WTC11 (cell line): ENCODE results near the gene ZMYND8. TPM values are rescaled to one million over a fixed set of nuclear protein-coding genes. Genes with fewer than 3 reads are reported as not detected.

Experiments used
- ATAC-seq: fragments of 200-7000 bp; cut with Tn5 transposase; 2 replicates; pipeline ENCODE4 v1.10.0; 2021; ENCODE audit warnings: mild to moderate bottlenecking, moderate library complexity
- CTCF ChIA-PET: fragments of 300-600 bp; sonication (Branson Sonifier 250); formaldehyde crosslinking; loops from one replicate; lab custom pipeline; 2021; ENCODE audit warnings: antibody characterized with exemption; lab: Charles Lee
- POLR2A ChIA-PET: fragments of 350-600 bp; sonication (Branson Sonifier 250); formaldehyde crosslinking; loops from one replicate; lab custom pipeline; 2021; ENCODE audit warnings: antibody characterized with exemption; lab: Charles Lee
- DNase-seq: peaks from one replicate; pipeline ENCODE4 v3.0.0; 2021; ENCODE audit warnings: low spot score
- H3K27ac Mint-ChIP-seq: 2 replicates; pipeline ENCODE4 v1.8.0; 2021; ENCODE audit warnings: mixed read lengths
- H3K27me3 Mint-ChIP-seq: 2 replicates; pipeline ENCODE4 v1.8.0; 2021; ENCODE audit warnings: low read depth, mild to moderate bottlenecking, moderate library complexity, mixed read lengths
- H3K36me3 Mint-ChIP-seq: 2 replicates; pipeline ENCODE4 v1.8.0; 2021; ENCODE audit warnings: mixed read lengths
- H3K4me1 Mint-ChIP-seq: 2 replicates; pipeline ENCODE4 v1.8.0; 2022; ENCODE audit warnings: mixed read lengths
- H3K4me3 Mint-ChIP-seq: 2 replicates; pipeline ENCODE4 v1.8.0; 2021; ENCODE audit warnings: mild to moderate bottlenecking, moderate library complexity, mixed read lengths
- H3K9me3 Mint-ChIP-seq: 2 replicates; pipeline ENCODE4 v1.8.0; 2021; ENCODE audit warnings: mixed read lengths
- AR ChIP-seq: fragments of 250-450 bp; sonication (Bioruptor Pico); IDR thresholded peaks from 2 replicates; pipeline ENCODE4 v1.9.0; 2021; ENCODE audit warnings: mild to moderate bottlenecking
- ATF3 ChIP-seq: sonication (generic); formaldehyde crosslinking; conservative IDR thresholded peaks from 2 replicates; pipeline ENCODE4 v1.8.1; 2022; ENCODE audit warnings: mild to moderate bottlenecking, missing genetic modification reagents
- CBFB ChIP-seq: sonication (generic); formaldehyde crosslinking; IDR thresholded peaks from 2 replicates; pipeline ENCODE4 v1.8.1; 2022; ENCODE audit warnings: mild to moderate bottlenecking, low read depth, missing genetic modification reagents
- CREB1 ChIP-seq: sonication (generic); formaldehyde crosslinking; IDR thresholded peaks from 2 replicates; pipeline ENCODE4 v1.8.0; 2023; ENCODE audit warnings: mild to moderate bottlenecking, missing genetic modification reagents
- ELF4 ChIP-seq: sonication (generic); formaldehyde crosslinking; IDR thresholded peaks from 2 replicates; pipeline ENCODE4 v1.8.1; 2022; ENCODE audit warnings: low read depth, mild to moderate bottlenecking, moderate library complexity, missing genetic modification reagents
- HMGA2 ChIP-seq: fragments of 250-450 bp; sonication (Bioruptor Pico); IDR thresholded peaks from 2 replicates; pipeline ENCODE4 v1.4.0; 2021; ENCODE audit warnings: mild to moderate bottlenecking, moderate library complexity
- JUN ChIP-seq: sonication (generic); formaldehyde crosslinking; IDR thresholded peaks from 2 replicates; pipeline ENCODE4 v1.8.0; 2023; ENCODE audit warnings: mild to moderate bottlenecking, missing genetic modification reagents
- MYBL2 ChIP-seq: sonication (generic); formaldehyde crosslinking; IDR thresholded peaks from 2 replicates; pipeline ENCODE4 v1.8.1; 2023; ENCODE audit warnings: mild to moderate bottlenecking, moderate library complexity, missing genetic modification reagents
- NR1H2 ChIP-seq: sonication (generic); formaldehyde crosslinking; IDR thresholded peaks from 2 replicates; pipeline ENCODE4 v1.9.0; 2021; ENCODE audit warnings: mild to moderate bottlenecking, moderate library complexity, missing genetic modification reagents
- NR2C2 ChIP-seq: sonication (generic); formaldehyde crosslinking; IDR thresholded peaks from 2 replicates; pipeline ENCODE4 v1.8.0; 2022; ENCODE audit warnings: mild to moderate bottlenecking, missing genetic modification reagents
- NR3C1 ChIP-seq: sonication (generic); formaldehyde crosslinking; conservative IDR thresholded peaks from 2 replicates; pipeline ENCODE4 v1.8.1; 2023; ENCODE audit warnings: low read depth, mild to moderate bottlenecking, missing genetic modification reagents
- OVOL2 ChIP-seq: fragments of 250-450 bp; sonication (Bioruptor Pico); IDR thresholded peaks from 2 replicates; pipeline ENCODE4 v1.9.0; 2021; ENCODE audit warnings: mild to moderate bottlenecking, borderline replicate concordance
- PREB ChIP-seq: sonication (generic); formaldehyde crosslinking; IDR thresholded peaks from 2 replicates; pipeline ENCODE4 v1.8.1; 2022; ENCODE audit warnings: mild to moderate bottlenecking, missing genetic modification reagents, moderate library complexity, borderline replicate concordance
- PRRX2 ChIP-seq: fragments of 250-450 bp; sonication (Bioruptor Pico); IDR thresholded peaks from 2 replicates; pipeline ENCODE4 v1.8.0; 2021; ENCODE audit warnings: mild to moderate bottlenecking
- ZNF121 ChIP-seq: sonication (generic); formaldehyde crosslinking; IDR thresholded peaks from 2 replicates; pipeline ENCODE4 v1.8.0; 2023; ENCODE audit warnings: missing genetic modification reagents
- ZNF232 ChIP-seq: sonication (generic); formaldehyde crosslinking; IDR thresholded peaks from 2 replicates; pipeline ENCODE4 v1.8.0; 2022; ENCODE audit warnings: mild to moderate bottlenecking, missing genetic modification reagents
- ZNF263 ChIP-seq: sonication (generic); formaldehyde crosslinking; IDR thresholded peaks from 2 replicates; pipeline ENCODE4 v1.8.1; 2022; ENCODE audit warnings: low read depth, mild to moderate bottlenecking, moderate library complexity, missing genetic modification reagents
- total RNA-seq: library from RNA; stranded (reverse); gene quantifications from 3 replicates; pipeline ENCODE4 v1.2.3, GENCODE V29; 2021
- TF ChIP-seq, protein P1 (sequence below): fragments of 250-450 bp; sonication (Bioruptor Pico); IDR thresholded peaks from 2 replicates; pipeline ENCODE4 v2.1.2; 2022; ENCODE audit warnings: mild to moderate bottlenecking, moderate library complexity
- TF ChIP-seq, protein P2 (sequence below): sonication (generic); formaldehyde crosslinking; IDR thresholded peaks from 2 replicates; pipeline ENCODE4 v1.8.1; 2022; ENCODE audit warnings: low read depth, mild to moderate bottlenecking, moderate library complexity, missing genetic modification reagents, borderline replicate concordance
- TF ChIP-seq, protein P3 (sequence below): sonication (generic); formaldehyde crosslinking; IDR thresholded peaks from 2 replicates; pipeline ENCODE4 v1.8.1; 2022; ENCODE audit warnings: missing genetic modification reagents, borderline replicate concordance
- TF ChIP-seq, protein P4 (sequence below): sonication (generic); formaldehyde crosslinking; IDR thresholded peaks from 2 replicates; pipeline ENCODE4 v1.8.1; 2023; ENCODE audit warnings: mild to moderate bottlenecking, moderate library complexity, missing genetic modification reagents
- TF ChIP-seq, protein P5 (sequence below): sonication (generic); formaldehyde crosslinking; IDR thresholded peaks from 2 replicates; pipeline ENCODE4 v1.8.1; 2023; ENCODE audit warnings: mild to moderate bottlenecking, missing genetic modification reagents, moderate library complexity

The ZMYND8 gene
- total RNA-seq, 1 experiment from 2014 or later, result 114 TPM

- ATAC-seq (no peak), DNase-seq (no peak)
- H3K27ac Mint-ChIP-seq, result no peak overlapping the region; the same call in 1 of the 2 replicates
- peaks cover 85% of the 10 kb centered on the region for H3K36me3 Mint-ChIP-seq
- no peaks in the 10 kb centered on the region for H3K27me3 Mint-ChIP-seq
- POLR2A ChIA-PET, result no interaction called here
- H3K9me3 Mint-ChIP-seq, result no peaks in the 10 kb centered on the region
- CTCF ChIA-PET, result interaction anchor here (1.0 to 1.5 kb wide), 2 partner anchors 46 to 157 kb away, joined by 3 to 6 read pairs; no protein-coding TSS in a partner anchor
- TF ChIP-seq NR1H2 (CRISPR knock-in tag) (no peak), PREB (CRISPR knock-in tag) (no peak), ELF4 (CRISPR knock-in tag) (no peak), NR3C1 (CRISPR knock-in tag) (no peak), CBFB (CRISPR knock-in tag) (no peak), HMGA2 (CRISPR knock-in tag) (no peak), AR (CRISPR knock-in tag) (no peak), CREB1 (CRISPR knock-in tag) (no peak), ZNF121 (CRISPR knock-in tag) (no peak), OVOL2 (no peak)
- TF ChIP-seq, protein P1, sequence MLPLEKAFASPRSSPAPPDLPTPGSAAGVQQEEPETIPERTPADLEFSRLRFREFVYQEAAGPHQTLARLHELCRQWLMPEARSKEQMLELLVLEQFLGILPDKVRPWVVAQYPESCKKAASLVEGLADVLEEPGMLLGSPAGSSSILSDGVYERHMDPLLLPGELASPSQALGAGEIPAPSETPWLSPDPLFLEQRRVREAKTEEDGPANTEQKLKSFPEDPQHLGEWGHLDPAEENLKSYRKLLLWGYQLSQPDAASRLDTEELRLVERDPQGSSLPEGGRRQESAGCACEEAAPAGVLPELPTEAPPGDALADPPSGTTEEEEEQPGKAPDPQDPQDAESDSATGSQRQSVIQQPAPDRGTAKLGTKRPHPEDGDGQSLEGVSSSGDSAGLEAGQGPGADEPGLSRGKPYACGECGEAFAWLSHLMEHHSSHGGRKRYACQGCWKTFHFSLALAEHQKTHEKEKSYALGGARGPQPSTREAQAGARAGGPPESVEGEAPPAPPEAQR (CRISPR knock-in tag), result no peak
- TF ChIP-seq, protein P2, sequence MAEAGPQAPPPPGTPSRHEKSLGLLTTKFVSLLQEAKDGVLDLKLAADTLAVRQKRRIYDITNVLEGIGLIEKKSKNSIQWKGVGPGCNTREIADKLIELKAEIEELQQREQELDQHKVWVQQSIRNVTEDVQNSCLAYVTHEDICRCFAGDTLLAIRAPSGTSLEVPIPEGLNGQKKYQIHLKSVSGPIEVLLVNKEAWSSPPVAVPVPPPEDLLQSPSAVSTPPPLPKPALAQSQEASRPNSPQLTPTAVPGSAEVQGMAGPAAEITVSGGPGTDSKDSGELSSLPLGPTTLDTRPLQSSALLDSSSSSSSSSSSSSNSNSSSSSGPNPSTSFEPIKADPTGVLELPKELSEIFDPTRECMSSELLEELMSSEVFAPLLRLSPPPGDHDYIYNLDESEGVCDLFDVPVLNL (CRISPR knock-in tag), result no peak
- TF ChIP-seq, protein P3, sequence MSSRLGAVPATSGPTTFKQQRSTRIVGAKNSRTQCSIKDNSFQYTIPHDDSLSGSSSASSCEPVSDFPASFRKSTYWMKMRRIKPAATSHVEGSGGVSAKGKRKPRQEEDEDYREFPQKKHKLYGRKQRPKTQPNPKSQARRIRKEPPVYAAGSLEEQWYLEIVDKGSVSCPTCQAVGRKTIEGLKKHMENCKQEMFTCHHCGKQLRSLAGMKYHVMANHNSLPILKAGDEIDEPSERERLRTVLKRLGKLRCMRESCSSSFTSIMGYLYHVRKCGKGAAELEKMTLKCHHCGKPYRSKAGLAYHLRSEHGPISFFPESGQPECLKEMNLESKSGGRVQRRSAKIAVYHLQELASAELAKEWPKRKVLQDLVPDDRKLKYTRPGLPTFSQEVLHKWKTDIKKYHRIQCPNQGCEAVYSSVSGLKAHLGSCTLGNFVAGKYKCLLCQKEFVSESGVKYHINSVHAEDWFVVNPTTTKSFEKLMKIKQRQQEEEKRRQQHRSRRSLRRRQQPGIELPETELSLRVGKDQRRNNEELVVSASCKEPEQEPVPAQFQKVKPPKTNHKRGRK, result no peak
- H3K4me3 Mint-ChIP-seq, result no peak overlapping the region
- H3K4me1 Mint-ChIP-seq, result peaks cover 14% of the 10 kb centered on the region
These were observed 129.4 kb downstream of the ZMYND8 start for GRCh38 chr20:47227119-47227518.

GRCh38 chr20:47225458-47225857, 131.0 kb downstream of the ZMYND8 start:
- Mint-ChIP-seq H3K36me3 (peaks cover 85% of the 10 kb centered on the region), H3K4me1 (no peaks in the 10 kb centered on the region), H3K27ac (no peak overlapping the region), H3K4me3 (no peak overlapping the region), H3K9me3 (no peaks in the 10 kb centered on the region), H3K27me3 (no peaks in the 10 kb centered on the region)
- ChIA-PET POLR2A (interaction anchor here (0.7 kb wide), 1 partner anchor 117 kb away, joined by 3 read pairs; no protein-coding TSS in a partner anchor), CTCF (interaction anchor here (0.6 kb wide), 1 partner anchor 23 kb away, joined by 3 read pairs; no protein-coding TSS in a partner anchor)
- ATAC-seq (no peak), DNase-seq (no peak)
- TF ChIP-seq ZNF263 (CRISPR knock-in tag) (no peak), PRRX2 (CRISPR knock-in tag) (no peak), ZNF232 (no peak), ATF3 (no peak), JUN (CRISPR knock-in tag) (no peak), MYBL2 (no peak), NR2C2 (no peak)
- TF ChIP-seq, protein P4, sequence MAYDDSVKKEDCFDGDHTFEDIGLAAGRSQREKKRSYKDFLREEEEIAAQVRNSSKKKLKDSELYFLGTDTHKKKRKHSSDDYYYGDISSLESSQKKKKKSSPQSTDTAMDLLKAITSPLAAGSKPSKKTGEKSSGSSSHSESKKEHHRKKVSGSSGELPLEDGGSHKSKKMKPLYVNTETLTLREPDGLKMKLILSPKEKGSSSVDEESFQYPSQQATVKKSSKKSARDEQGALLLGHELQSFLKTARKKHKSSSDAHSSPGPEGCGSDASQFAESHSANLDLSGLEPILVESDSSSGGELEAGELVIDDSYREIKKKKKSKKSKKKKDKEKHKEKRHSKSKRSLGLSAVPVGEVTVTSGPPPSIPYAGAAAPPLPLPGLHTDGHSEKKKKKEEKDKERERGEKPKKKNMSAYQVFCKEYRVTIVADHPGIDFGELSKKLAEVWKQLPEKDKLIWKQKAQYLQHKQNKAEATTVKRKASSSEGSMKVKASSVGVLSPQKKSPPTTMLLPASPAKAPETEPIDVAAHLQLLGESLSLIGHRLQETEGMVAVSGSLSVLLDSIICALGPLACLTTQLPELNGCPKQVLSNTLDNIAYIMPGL (CRISPR knock-in tag), result no peak
- TF ChIP-seq, protein P5, sequence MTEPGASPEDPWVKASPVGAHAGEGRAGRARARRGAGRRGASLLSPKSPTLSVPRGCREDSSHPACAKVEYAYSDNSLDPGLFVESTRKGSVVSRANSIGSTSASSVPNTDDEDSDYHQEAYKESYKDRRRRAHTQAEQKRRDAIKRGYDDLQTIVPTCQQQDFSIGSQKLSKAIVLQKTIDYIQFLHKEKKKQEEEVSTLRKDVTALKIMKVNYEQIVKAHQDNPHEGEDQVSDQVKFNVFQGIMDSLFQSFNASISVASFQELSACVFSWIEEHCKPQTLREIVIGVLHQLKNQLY, result no peak
